HEK293T (cell line): ENCODE data around the gene MCFD2.

Experiments used
- BHLHE40 ChIP-seq: fragments of 450-650 bp; IDR thresholded peaks from 2 replicates; pipeline ENCODE4 v1.6.1; 2016; ENCODE audit warnings: mild to moderate bottlenecking, moderate library complexity, borderline replicate concordance
- ELF4 ChIP-seq: fragments of 450-650 bp; IDR thresholded peaks from 2 replicates; pipeline ENCODE4 v1.6.1; 2017; ENCODE audit warnings: antibody characterized with exemption
- FOXA1 ChIP-seq: fragments of 450-650 bp; IDR thresholded peaks from 2 replicates; pipeline ENCODE4 v1.6.1; 2016; ENCODE audit warnings: mild to moderate bottlenecking
- HDGF ChIP-seq: fragments of 450-650 bp; IDR thresholded peaks from 2 replicates; pipeline ENCODE4 v1.6.1; 2017; ENCODE audit warnings: antibody characterized with exemption, borderline replicate concordance
- SP1 ChIP-seq: fragments of 450-650 bp; IDR thresholded peaks from 2 replicates; pipeline ENCODE4 v1.6.1; 2017
- SUZ12 ChIP-seq: fragments of 450-650 bp; IDR thresholded peaks from 2 replicates; pipeline ENCODE4 v1.6.1; 2016; ENCODE audit warnings: mild to moderate bottlenecking
- TARDBP ChIP-seq: fragments of 450-650 bp; IDR thresholded peaks from 2 replicates; pipeline ENCODE4 v1.6.1; 2016
- TF ChIP-seq, protein P1 (sequence below): fragments of 450-650 bp; IDR thresholded peaks from 2 replicates; pipeline ENCODE4 v1.6.1; 2016

DNA sequence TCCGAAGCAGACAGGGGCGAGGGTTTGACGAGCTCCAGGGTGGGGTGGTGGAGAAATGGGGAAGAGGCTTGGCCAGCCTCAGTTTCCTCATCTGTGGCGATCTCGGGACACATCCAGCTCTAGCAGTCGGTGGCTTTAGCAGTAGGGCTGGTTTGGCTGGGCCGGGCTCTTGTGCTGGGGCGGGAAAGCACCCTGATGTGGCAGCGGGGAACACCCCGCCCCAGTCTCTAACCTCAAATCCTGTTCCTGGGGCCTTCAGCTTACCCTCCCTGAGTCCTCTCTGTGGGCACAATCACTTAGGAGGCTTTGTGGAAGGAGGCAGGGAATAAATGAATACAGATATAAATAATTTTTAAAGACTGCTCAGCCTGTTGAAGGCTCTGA, 26.5 kb upstream of the MCFD2 start:
- TF ChIP-seq SP1 (no peak), TARDBP (no peak), HDGF (no peak), ELF4 (no peak), SUZ12 (no peak), FOXA1 (no peak), BHLHE40 (no peak)
- TF ChIP-seq, protein P1, sequence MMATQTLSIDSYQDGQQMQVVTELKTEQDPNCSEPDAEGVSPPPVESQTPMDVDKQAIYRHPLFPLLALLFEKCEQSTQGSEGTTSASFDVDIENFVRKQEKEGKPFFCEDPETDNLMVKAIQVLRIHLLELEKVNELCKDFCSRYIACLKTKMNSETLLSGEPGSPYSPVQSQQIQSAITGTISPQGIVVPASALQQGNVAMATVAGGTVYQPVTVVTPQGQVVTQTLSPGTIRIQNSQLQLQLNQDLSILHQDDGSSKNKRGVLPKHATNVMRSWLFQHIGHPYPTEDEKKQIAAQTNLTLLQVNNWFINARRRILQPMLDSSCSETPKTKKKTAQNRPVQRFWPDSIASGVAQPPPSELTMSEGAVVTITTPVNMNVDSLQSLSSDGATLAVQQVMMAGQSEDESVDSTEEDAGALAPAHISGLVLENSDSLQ: no peak
